Endothelial cell of umbilical vein (primary cell): Measurements from ENCODE around the gene BRPF1. TPM values are rescaled to one million over a fixed set of nuclear protein-coding genes. Genes with fewer than 3 reads are reported as not detected.

ENCODE experiments used
- BruUV-seq: library from RNA; stranded (reverse); fragments of 400-500 nt; replicated peaks from 2 replicates; lab custom pipeline; 2021; lab: Mats Ljungman, UMichigan
- CTCF ChIA-PET: fragments of 300-600, 350-600 bp; sonication (Branson Sonifier 250); formaldehyde crosslinking; loops from one replicate; lab custom pipeline; 2021; ENCODE audit warnings: antibody characterized with exemption, inconsistent platforms; lab: Charles Lee
- POLR2A ChIA-PET: fragments of 300-600, 350-600 bp; sonication (Branson Sonifier 250); formaldehyde crosslinking; loops from one replicate; lab custom pipeline; 2021; ENCODE audit warnings: antibody characterized with exemption, inconsistent platforms; lab: Charles Lee
- DNase-seq: peaks from one replicate; pipeline ENCODE4 v3.0.0-alpha.2; 2011; ENCODE audit warnings: low read depth, low spot score
- FAIRE-seq: peaks from 2 replicates; lab custom pipeline; 2011; peaks lifted over from hg19 to GRCh38; lab: Jason Lieb, UNC
- H2AFZ ChIP-seq: 2 replicates; pipeline ENCODE4 v1.6.0; 2012; ENCODE audit warnings: low read depth, low read length, control low read depth, inconsistent platforms
- H3K27ac ChIP-seq: 2 replicates; pipeline ENCODE4 v1.5.1; 2011; ENCODE audit warnings: low read depth, mild to moderate bottlenecking, control low read depth, low read length, moderate library complexity; ENCODE audit not compliant: insufficient read depth
- H3K27me3 ChIP-seq, 2 experiments: 2 replicates each; pipeline versions ENCODE4 v1.6.0 to v1.6.1; 2011; ENCODE audit warnings: low read length in 2 of 2, mixed read lengths in 1 of 2; ENCODE audit not compliant: control insufficient read depth in 2 of 2, insufficient read depth in 2 of 2
- H3K36me3 ChIP-seq, 2 experiments: 2 replicates in 1 of 2; 3 replicates in 1 of 2; pipeline ENCODE4 v1.5.1; 2011; ENCODE audit warnings: low read length in 2 of 2, mild to moderate bottlenecking in 1 of 2, moderate library complexity in 1 of 2; ENCODE audit not compliant: control insufficient read depth in 2 of 2, insufficient read depth in 2 of 2; ENCODE audit errors: extremely low read depth in 1 of 2
- H3K4me1 ChIP-seq: 3 replicates; pipeline ENCODE4 v1.5.1; 2011; ENCODE audit warnings: mild to moderate bottlenecking, low read length; ENCODE audit not compliant: control insufficient read depth, insufficient read depth; ENCODE audit errors: extremely low read depth
- H3K4me2 ChIP-seq: 2 replicates; pipeline ENCODE4 v1.6.1; 2011; ENCODE audit warnings: low read length, control low read depth, mixed read lengths; ENCODE audit not compliant: insufficient read depth
- H3K4me3 ChIP-seq, 3 experiments: fragments of 200-600 bp in 1 of 3; sonication (generic), shearing (Covaris generic) in 1 of 3; replicated peaks in 1 of 3; 2 replicates each; pipeline ENCODE4 v1.5.1; 2011 to 2016; ENCODE audit warnings: control low read depth in 3 of 3, low read length in 3 of 3, mild to moderate bottlenecking in 2 of 3, inconsistent platforms in 1 of 3, low read depth in 1 of 3, moderate library complexity in 1 of 3; ENCODE audit not compliant: insufficient read depth in 1 of 3
- H3K79me2 ChIP-seq: 2 replicates; pipeline ENCODE4 v1.6.0; 2012; ENCODE audit warnings: low read length, inconsistent platforms; ENCODE audit not compliant: control insufficient read depth, insufficient read depth
- H3K9ac ChIP-seq: replicated peaks from 2 replicates; pipeline ENCODE3; 2011; ENCODE audit warnings: low read length, control low read depth; ENCODE audit not compliant: insufficient read depth; ENCODE audit errors: extremely low read depth
- H3K9me1 ChIP-seq: replicated peaks from 3 replicates; pipeline ENCODE4 v1.6.0; 2011; ENCODE audit warnings: mild to moderate bottlenecking, low read length; ENCODE audit not compliant: control insufficient read depth, insufficient read depth; ENCODE audit errors: extremely low read depth
- H3K9me3 ChIP-seq: replicated peaks from 2 replicates; pipeline ENCODE4 v1.5.1; 2012; ENCODE audit warnings: low read length, inconsistent platforms; ENCODE audit not compliant: control insufficient read depth, insufficient read depth
- H4K20me1 ChIP-seq: replicated peaks from 2 replicates; pipeline ENCODE3; 2011; ENCODE audit warnings: mild to moderate bottlenecking, low read length; ENCODE audit not compliant: control insufficient read depth, insufficient read depth; ENCODE audit errors: extremely low read depth
- EZH2 ChIP-seq: IDR thresholded peaks from 2 replicates; pipeline ENCODE4 v1.6.1; 2012; ENCODE audit warnings: borderline replicate concordance, low read depth, mild to moderate bottlenecking, moderate library complexity, low read length, inconsistent platforms; ENCODE audit not compliant: severe bottlenecking
- FOS ChIP-seq: IDR thresholded peaks from 2 replicates; pipeline ENCODE4 v1.6.1; 2011; ENCODE audit warnings: mild to moderate bottlenecking, low read length, moderate library complexity, borderline replicate concordance; ENCODE audit not compliant: insufficient read depth
- GATA2 ChIP-seq: IDR thresholded peaks from 2 replicates; pipeline ENCODE4 v1.7.0; 2011; ENCODE audit warnings: low read depth, mild to moderate bottlenecking, moderate library complexity, mixed read lengths, low read length; ENCODE audit not compliant: insufficient read length, insufficient read depth
- JUN ChIP-seq: IDR thresholded peaks from 2 replicates; pipeline ENCODE4 v1.6.1; 2011; ENCODE audit warnings: borderline replicate concordance, low read depth; ENCODE audit not compliant: insufficient read length, insufficient read depth
- MYC ChIP-seq: IDR thresholded peaks from one replicate; pipeline ENCODE4 v1.6.1; 2011; ENCODE audit warnings: mild to moderate bottlenecking, low read depth, low read length
- POLR2A ChIP-seq: IDR thresholded peaks from 2 replicates; pipeline ENCODE4 v1.6.1; 2012; ENCODE audit warnings: low read depth, mild to moderate bottlenecking, control low read depth, low read length
- POLR2AphosphoS5 ChIP-seq: IDR thresholded peaks from 2 replicates; pipeline ENCODE4 v1.6.1; 2012; ENCODE audit warnings: low read depth, mild to moderate bottlenecking, control low read depth, low read length, moderate library complexity; ENCODE audit not compliant: insufficient read depth
- dilution Hi-C: fragments of 300-500 bp; cut with MboI; formaldehyde crosslinking; loops from one replicate; pipeline ENCODE4 v1.15.0; 2019; ENCODE audit warnings: low sequenced_read_pairs; ENCODE audit not compliant: extremely low pct_ligation_motif_present
- intact Hi-C: fragments of 100-400 bp; cut with micrococcal nuclease; formaldehyde crosslinking; loops from one replicate; pipeline ENCODE4 v1.10.0; 2022
- polyA plus RNA-seq, 4 experiments: library from polyadenylated mRNA; depleted of rRNA in 3 of 4; stranded (reverse) in 3 of 4; unstranded in 1 of 4; fragments of >200 nt; gene quantifications; 2 replicates each; pipeline versions ENCODE4 v1.2.1 to v1.2.3, GENCODE V29; 2011 to 2012; ENCODE audit warnings: missing spikeins in 1 of 4
- total RNA-seq: library from RNA; stranded (reverse); gene quantifications from 2 replicates; pipeline ENCODE4 v1.2.3, GENCODE V29; 2021
- TF ChIP-seq, protein P1 (sequence below), 2 donors: IDR thresholded peaks; 1 replicate in 1 of 2; 2 replicates in 1 of 2; pipeline ENCODE4 v1.5.1; 2011; ENCODE audit warnings: low read length in 2 of 2, mild to moderate bottlenecking in 2 of 2, moderate library complexity in 2 of 2, control low read depth in 1 of 2, inconsistent platforms in 1 of 2, low read depth in 1 of 2; ENCODE audit not compliant: insufficient read depth in 1 of 2; ENCODE audit errors: extremely low read depth in 1 of 2
- TF ChIP-seq, protein P2 (sequence below): IDR thresholded peaks from 2 replicates; pipeline ENCODE4 v1.6.1; 2011; ENCODE audit not compliant: insufficient read depth, insufficient read length

BRPF1 gene
- total and polyA plus RNA-seq, 2 donors (not counting 3 experiments of a cell fraction or from before 2014, with no cell fraction given) = 12.5 to 26.2 TPM

DNA sequence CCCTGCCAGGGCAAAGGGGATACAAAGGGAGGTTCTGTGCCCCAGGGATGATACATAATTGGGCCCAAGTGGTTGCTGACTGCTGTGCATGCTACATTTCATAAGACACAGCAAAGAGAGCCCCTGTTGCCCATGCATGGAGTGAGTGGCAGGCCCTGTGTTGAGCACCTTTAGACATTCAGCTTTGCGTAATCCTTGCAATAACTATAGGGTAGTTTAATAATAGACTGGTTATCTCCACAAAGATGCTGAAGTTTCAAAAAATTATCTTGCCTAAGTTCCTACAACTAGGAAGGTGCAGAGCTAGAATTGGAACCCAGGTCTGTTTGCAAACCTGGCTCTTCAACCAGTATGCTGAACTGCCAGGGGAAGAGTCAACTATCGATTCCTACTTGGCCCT is 16.5 kb downstream of the BRPF1 start:
- Histone ChIP-seq H3K9me3 (no peaks in the 10 kb centered on the region), H3K27me3 (no peaks in the 10 kb centered on the region), H3K4me2 (no peak overlapping the region), H4K20me1 (no peaks in the 10 kb centered on the region), H3K9me1 (no peaks in the 10 kb centered on the region), H3K9ac (no peak overlapping the region), H3K27ac (no peak overlapping the region), H3K4me3 (no peak overlapping the region), H3K79me2 (peaks cover 12% of the 10 kb centered on the region), H3K36me3 (peaks cover 10 to 50% of the 10 kb centered on the region in 2 experiments), H2AFZ (no peak overlapping the region), H3K4me1 (peaks cover 32% of the 10 kb centered on the region)
- no peak for DNase-seq
- no peak for TF ChIP-seq GATA2
- no peak for TF ChIP-seq POLR2AphosphoS5
- TF ChIP-seq, protein P1, sequence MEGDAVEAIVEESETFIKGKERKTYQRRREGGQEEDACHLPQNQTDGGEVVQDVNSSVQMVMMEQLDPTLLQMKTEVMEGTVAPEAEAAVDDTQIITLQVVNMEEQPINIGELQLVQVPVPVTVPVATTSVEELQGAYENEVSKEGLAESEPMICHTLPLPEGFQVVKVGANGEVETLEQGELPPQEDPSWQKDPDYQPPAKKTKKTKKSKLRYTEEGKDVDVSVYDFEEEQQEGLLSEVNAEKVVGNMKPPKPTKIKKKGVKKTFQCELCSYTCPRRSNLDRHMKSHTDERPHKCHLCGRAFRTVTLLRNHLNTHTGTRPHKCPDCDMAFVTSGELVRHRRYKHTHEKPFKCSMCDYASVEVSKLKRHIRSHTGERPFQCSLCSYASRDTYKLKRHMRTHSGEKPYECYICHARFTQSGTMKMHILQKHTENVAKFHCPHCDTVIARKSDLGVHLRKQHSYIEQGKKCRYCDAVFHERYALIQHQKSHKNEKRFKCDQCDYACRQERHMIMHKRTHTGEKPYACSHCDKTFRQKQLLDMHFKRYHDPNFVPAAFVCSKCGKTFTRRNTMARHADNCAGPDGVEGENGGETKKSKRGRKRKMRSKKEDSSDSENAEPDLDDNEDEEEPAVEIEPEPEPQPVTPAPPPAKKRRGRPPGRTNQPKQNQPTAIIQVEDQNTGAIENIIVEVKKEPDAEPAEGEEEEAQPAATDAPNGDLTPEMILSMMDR (IDR thresholded peaks at IDR 0.05; ENCODE audit: extremely low read depth in 1 of 2, insufficient read depth in 1 of 2, low read depth in 1 of 2, low read length in 2 of 2) = no peak
- TF ChIP-seq MYC = no peak
- no peak for TF ChIP-seq POLR2A
- TF ChIP-seq, protein P2, sequence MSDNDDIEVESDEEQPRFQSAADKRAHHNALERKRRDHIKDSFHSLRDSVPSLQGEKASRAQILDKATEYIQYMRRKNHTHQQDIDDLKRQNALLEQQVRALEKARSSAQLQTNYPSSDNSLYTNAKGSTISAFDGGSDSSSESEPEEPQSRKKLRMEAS = no peak
- no peak for TF ChIP-seq JUN
- no peak for TF ChIP-seq EZH2
- TF ChIP-seq FOS = no peak
- POLR2A ChIA-PET = no interaction called here
- FAIRE-seq = no peak
- CTCF ChIA-PET = interaction anchor here (0.9 to 1.4 kb wide), 2 partner anchors 11 to 15 kb away, joined by 3 to 4 read pairs; no protein-coding TSS in a partner anchor
- BruUV-seq = no TSS peak
- intact Hi-C loops = no loop called here
- dilution Hi-C loops = no loop called here
